Fibroblast of lung (primary cell): ENCODE data around the gene MROH7.

Experiments
- EZH2 ChIP-seq: IDR thresholded peaks from 2 replicates; pipeline ENCODE4 v1.5.1; 2012; ENCODE audit warnings: low read length, control low read depth, mild to moderate bottlenecking; ENCODE audit errors: missing control alignments
- TF ChIP-seq, protein P1 (sequence below), 2 donors: IDR thresholded peaks in 1 of 2; conservative IDR thresholded peaks in 1 of 2; 1 replicate in 1 of 2; 2 replicates in 1 of 2; pipeline ENCODE4 v1.5.1; 2011 to 2012; ENCODE audit warnings: low read length in 2 of 2, control low read depth in 1 of 2, inconsistent platforms in 1 of 2, low read depth in 1 of 2, mild to moderate bottlenecking in 1 of 2

DNA sequence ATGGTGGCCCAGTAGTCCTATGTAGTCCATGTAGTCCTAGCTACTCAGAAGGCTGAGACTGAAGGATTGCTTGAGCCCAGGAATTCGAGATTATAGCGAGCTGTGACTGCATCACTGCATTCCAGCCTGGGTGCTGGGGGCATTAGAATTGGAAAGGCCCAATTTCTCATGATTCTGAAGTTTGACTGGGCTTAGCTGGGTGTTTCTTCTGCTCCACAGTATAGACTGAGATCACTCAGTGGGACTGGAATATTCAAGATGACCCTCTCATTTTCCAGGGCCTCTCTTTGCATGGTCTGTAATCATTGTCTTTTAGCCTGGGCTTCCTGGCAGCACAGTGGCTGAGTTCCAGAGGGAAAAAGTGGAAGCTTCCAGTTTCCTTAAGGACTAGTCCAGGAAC is 26.2 kb downstream of the MROH7 start:
- TF ChIP-seq, protein P1, sequence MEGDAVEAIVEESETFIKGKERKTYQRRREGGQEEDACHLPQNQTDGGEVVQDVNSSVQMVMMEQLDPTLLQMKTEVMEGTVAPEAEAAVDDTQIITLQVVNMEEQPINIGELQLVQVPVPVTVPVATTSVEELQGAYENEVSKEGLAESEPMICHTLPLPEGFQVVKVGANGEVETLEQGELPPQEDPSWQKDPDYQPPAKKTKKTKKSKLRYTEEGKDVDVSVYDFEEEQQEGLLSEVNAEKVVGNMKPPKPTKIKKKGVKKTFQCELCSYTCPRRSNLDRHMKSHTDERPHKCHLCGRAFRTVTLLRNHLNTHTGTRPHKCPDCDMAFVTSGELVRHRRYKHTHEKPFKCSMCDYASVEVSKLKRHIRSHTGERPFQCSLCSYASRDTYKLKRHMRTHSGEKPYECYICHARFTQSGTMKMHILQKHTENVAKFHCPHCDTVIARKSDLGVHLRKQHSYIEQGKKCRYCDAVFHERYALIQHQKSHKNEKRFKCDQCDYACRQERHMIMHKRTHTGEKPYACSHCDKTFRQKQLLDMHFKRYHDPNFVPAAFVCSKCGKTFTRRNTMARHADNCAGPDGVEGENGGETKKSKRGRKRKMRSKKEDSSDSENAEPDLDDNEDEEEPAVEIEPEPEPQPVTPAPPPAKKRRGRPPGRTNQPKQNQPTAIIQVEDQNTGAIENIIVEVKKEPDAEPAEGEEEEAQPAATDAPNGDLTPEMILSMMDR (conservative IDR thresholded peaks at IDR 0.05 in 1 of 2, IDR thresholded peaks at IDR 0.05 in 1 of 2; ENCODE audit: low read depth in 1 of 2, low read length in 2 of 2), result no peak
- no peak for TF ChIP-seq EZH2
